ENCODE data around the gene EVL. TPM values are rescaled to one million over a fixed set of nuclear protein-coding genes. Genes with fewer than 3 reads are reported as not detected.

The EVL gene
- total and polyA plus RNA-seq, 2 donors (not counting 1 experiment from before 2014, with no cell fraction given), result 23.5 to 28.1 TPM

DNA sequence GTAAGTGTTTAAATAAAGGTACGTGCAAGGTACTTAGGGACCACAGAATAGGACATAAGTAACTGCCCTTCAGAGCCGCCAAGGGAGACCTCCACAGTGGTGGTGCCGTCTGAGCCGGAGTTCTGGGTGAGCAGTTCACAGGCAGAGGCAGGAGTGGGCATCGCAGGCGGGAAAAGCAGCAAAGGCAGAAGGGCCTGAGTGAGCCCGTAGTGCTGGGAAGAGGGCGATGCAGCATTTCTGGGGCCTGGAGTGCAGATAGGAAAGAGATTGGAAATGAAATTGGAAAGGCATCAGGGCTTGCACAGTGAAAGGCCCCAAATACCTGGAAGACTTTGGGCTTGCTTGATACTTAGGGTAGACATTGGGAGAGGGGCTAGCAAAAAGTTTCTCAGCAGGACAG is 32.9 kb downstream of the EVL start:
- no peak overlapping the region for H3K9ac ChIP-seq (ENCODE audit: insufficient read depth, low read length)
- no peak overlapping the region for H3K4me2 ChIP-seq (ENCODE audit: extremely low read depth, insufficient read depth, low read length)
- H4K20me1 ChIP-seq (ENCODE audit: control insufficient read depth, extremely low read depth, insufficient read depth, low read length), result no peaks in the 10 kb centered on the region
- no peaks in the 10 kb centered on the region for H3K9me3 ChIP-seq (ENCODE audit: control insufficient read depth, insufficient read depth, low read depth, low read length)
- no peak for DNase-seq (ENCODE audit: low read depth in 2 of 2)
- H3K79me2 ChIP-seq (ENCODE audit: control insufficient read depth, insufficient read depth, low read length), result no peaks in the 10 kb centered on the region
- no peak overlapping the region for H2AFZ ChIP-seq (ENCODE audit: low read length)
- H3K27ac ChIP-seq (ENCODE audit: insufficient read depth, low read length), result no peak overlapping the region
- H3K4me3 ChIP-seq (replicated peaks in 1 of 4; ENCODE audit: control extremely low read depth in 1 of 4, insufficient read depth in 1 of 4, low read depth in 3 of 4, low read length in 4 of 4), result no peak overlapping the region
- H3K27me3 ChIP-seq (ENCODE audit: control insufficient read depth, insufficient read depth, low read length), result no peaks in the 10 kb centered on the region
- TF ChIP-seq CTCF (conservative IDR thresholded peaks at IDR 0.05 in 1 of 2, IDR thresholded peaks at IDR 0.05 in 1 of 2; ENCODE audit: low read depth in 1 of 2, low read length in 2 of 2) (no peak), EZH2 (IDR thresholded peaks at IDR 0.05; ENCODE audit: low read length, missing control alignments) (no peak)
- H3K36me3 ChIP-seq (ENCODE audit: control insufficient read depth, insufficient read depth, low read length), result peaks cover 3% of the 10 kb centered on the region
- H3K4me1 ChIP-seq (ENCODE audit: control insufficient read depth, extremely low read depth, insufficient read depth, low read length), result peaks cover 3% of the 10 kb centered on the region

DNA sequence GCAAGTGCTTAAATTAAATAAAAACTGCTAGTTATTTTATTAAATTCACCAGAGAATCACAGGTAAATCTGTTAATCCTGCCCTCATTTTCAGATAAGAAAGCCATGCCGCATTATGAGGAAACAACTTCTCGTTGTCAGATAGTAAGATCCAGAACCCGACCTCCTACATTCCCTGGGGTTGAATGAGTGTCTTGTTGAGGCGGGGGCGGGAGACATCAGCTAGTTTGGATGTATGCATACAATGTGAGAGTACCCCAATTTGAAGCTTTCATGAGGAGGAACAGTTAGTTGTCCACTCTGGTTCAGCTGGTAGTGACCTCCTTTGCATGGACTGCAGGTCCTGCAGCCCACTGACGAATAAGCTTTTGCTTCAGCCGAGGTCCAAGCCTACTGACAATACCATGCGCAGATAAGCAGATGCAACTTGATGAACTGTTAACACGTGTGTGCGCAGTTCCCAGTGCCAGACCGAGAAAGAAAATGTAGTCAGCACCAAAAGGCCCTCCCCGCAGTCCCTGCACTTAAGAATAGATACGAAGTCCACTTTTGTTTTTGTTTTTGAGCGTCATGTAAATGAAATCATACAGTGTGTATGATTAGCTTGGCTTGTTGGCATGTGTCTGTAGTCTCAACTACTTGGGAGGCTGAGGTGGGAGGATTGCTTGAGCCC is 34.9 kb downstream of the EVL start:
- H3K9me3 ChIP-seq (ENCODE audit: control insufficient read depth, insufficient read depth, low read depth, low read length), result no peaks in the 10 kb centered on the region
- peaks cover 3% of the 10 kb centered on the region for H3K36me3 ChIP-seq (ENCODE audit: control insufficient read depth, insufficient read depth, low read length)
- H3K79me2 ChIP-seq (ENCODE audit: control insufficient read depth, insufficient read depth, low read length), result no peaks in the 10 kb centered on the region
- no peak overlapping the region for H3K27ac ChIP-seq (ENCODE audit: insufficient read depth, low read length)
- no peak overlapping the region for H3K4me2 ChIP-seq (ENCODE audit: extremely low read depth, insufficient read depth, low read length)
- DNase-seq (ENCODE audit: low read depth in 2 of 2), result no peak
- H2AFZ ChIP-seq (ENCODE audit: low read length), result no peak overlapping the region
- H4K20me1 ChIP-seq (ENCODE audit: control insufficient read depth, extremely low read depth, insufficient read depth, low read length), result no peaks in the 10 kb centered on the region
- H3K4me1 ChIP-seq (ENCODE audit: control insufficient read depth, extremely low read depth, insufficient read depth, low read length), result peaks cover 5% of the 10 kb centered on the region
- H3K4me3 ChIP-seq (replicated peaks in 1 of 4; ENCODE audit: control extremely low read depth in 1 of 4, insufficient read depth in 1 of 4, low read depth in 3 of 4, low read length in 4 of 4), result no peak overlapping the region
- TF ChIP-seq CTCF (conservative IDR thresholded peaks at IDR 0.05 in 1 of 2, IDR thresholded peaks at IDR 0.05 in 1 of 2; ENCODE audit: low read depth in 1 of 2, low read length in 2 of 2) (no peak), EZH2 (IDR thresholded peaks at IDR 0.05; ENCODE audit: low read length, missing control alignments) (no peak)
- no peak overlapping the region for H3K9ac ChIP-seq (ENCODE audit: insufficient read depth, low read length)
- no peaks in the 10 kb centered on the region for H3K27me3 ChIP-seq (ENCODE audit: control insufficient read depth, insufficient read depth, low read length)

DNA sequence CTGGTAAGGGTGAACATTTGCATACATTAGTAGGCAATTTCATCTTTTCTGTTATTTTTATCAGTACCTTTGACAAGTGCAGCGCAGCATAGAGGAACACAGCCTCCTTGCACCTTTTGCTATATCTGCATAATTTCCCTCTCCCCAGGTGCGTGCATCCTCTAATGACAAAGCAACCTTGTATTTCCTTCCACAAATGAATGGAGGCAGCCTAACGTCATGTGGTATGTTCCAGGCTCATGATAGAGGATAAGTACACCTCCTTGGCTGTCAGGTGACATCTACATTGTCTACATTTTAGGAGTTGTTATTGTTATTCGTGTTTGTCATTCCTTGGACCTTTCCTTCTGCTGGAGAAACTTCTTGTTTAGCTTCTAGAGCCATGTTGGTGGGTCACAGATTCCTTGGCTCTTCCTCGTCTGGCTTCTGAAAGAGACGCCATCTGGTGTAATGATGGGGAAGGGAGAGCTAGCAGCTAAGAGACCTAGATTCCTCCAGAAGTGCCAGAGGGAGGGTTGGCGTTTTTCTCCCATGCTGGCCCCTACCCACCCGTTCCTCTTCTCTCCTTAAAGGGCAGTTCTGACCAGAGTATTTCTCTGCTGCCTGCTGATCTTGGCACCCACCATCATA is 37.0 kb downstream of the EVL start:
- Histone ChIP-seq H3K4me3 (replicated peaks in 1 of 4; ENCODE audit: control extremely low read depth in 1 of 4, insufficient read depth in 1 of 4, low read depth in 3 of 4, low read length in 4 of 4) (no peak overlapping the region), H3K36me3 (ENCODE audit: control insufficient read depth, insufficient read depth, low read length) (peaks cover 3% of the 10 kb centered on the region), H3K4me2 (ENCODE audit: extremely low read depth, insufficient read depth, low read length) (no peak overlapping the region), H2AFZ (ENCODE audit: low read length) (no peak overlapping the region), H3K27ac (ENCODE audit: insufficient read depth, low read length) (no peak overlapping the region), H3K4me1 (ENCODE audit: control insufficient read depth, extremely low read depth, insufficient read depth, low read length) (peaks cover 2% of the 10 kb centered on the region), H3K79me2 (ENCODE audit: control insufficient read depth, insufficient read depth, low read length) (no peaks in the 10 kb centered on the region), H3K27me3 (ENCODE audit: control insufficient read depth, insufficient read depth, low read length) (no peaks in the 10 kb centered on the region), H4K20me1 (ENCODE audit: control insufficient read depth, extremely low read depth, insufficient read depth, low read length) (no peaks in the 10 kb centered on the region), H3K9ac (ENCODE audit: insufficient read depth, low read length) (no peak overlapping the region), H3K9me3 (ENCODE audit: control insufficient read depth, insufficient read depth, low read depth, low read length) (no peaks in the 10 kb centered on the region)
- TF ChIP-seq EZH2 (IDR thresholded peaks at IDR 0.05; ENCODE audit: low read length, missing control alignments), result no peak
- TF ChIP-seq CTCF (conservative IDR thresholded peaks at IDR 0.05 in 1 of 2, IDR thresholded peaks at IDR 0.05 in 1 of 2; ENCODE audit: low read depth in 1 of 2, low read length in 2 of 2), result no peak
- no peak for DNase-seq (ENCODE audit: low read depth in 2 of 2)

All from fibroblast of lung (primary cell).